Liver (tissue), 9 donors: ENCODE data around the gene COPS9. TPM values are rescaled to one million over a fixed set of nuclear protein-coding genes. Genes with fewer than 3 reads are reported as not detected.

ENCODE experiments used
- DNase-seq: peaks from one replicate; pipeline ENCODE4 v3.0.0-alpha.2; 2017; ENCODE audit warnings: low spot score
- H3K27ac ChIP-seq, 2 donors: one replicate each; pipeline ENCODE4 v1.7.0; 2013; ENCODE audit warnings: inconsistent platforms in 2 of 2, low read length in 2 of 2, control low read depth in 1 of 2, low read depth in 1 of 2, mild to moderate bottlenecking in 1 of 2
- H3K27me3 ChIP-seq, 4 donors: one replicate each; pipeline versions ENCODE4 v1.6.1 to v1.7.0; 2013; ENCODE audit warnings: low read length in 3 of 4, inconsistent platforms in 1 of 4, mild to moderate bottlenecking in 1 of 4, moderate library complexity in 1 of 4; ENCODE audit not compliant: control insufficient read depth in 4 of 4, insufficient read depth in 4 of 4
- H3K36me3 ChIP-seq, 4 donors: one replicate each; pipeline versions ENCODE4 v1.6.1 to v1.7.0; 2013; ENCODE audit warnings: low read length in 3 of 4, mild to moderate bottlenecking in 3 of 4, low read depth in 1 of 4, moderate library complexity in 1 of 4; ENCODE audit not compliant: control insufficient read depth in 4 of 4, insufficient read depth in 3 of 4
- H3K4me1 ChIP-seq, 4 donors: one replicate each; pipeline versions ENCODE4 v1.6.1 to v1.7.0; 2013; ENCODE audit warnings: low read length in 3 of 4, mild to moderate bottlenecking in 3 of 4, moderate library complexity in 1 of 4; ENCODE audit not compliant: control insufficient read depth in 4 of 4, insufficient read depth in 4 of 4
- H3K4me3 ChIP-seq, 3 donors: one replicate each; pipeline versions ENCODE4 v1.6.1 to v1.7.0; 2013; ENCODE audit warnings: low read length in 3 of 3, control low read depth in 1 of 3, low read depth in 1 of 3, mild to moderate bottlenecking in 1 of 3
- H3K9ac ChIP-seq, 2 donors: one replicate each; pipeline ENCODE4 v1.7.0; 2013; ENCODE audit warnings: low read length in 2 of 2, mild to moderate bottlenecking in 2 of 2, moderate library complexity in 2 of 2, control low read depth in 1 of 2, low read depth in 1 of 2
- H3K9me3 ChIP-seq, 4 donors: one replicate each; pipeline versions ENCODE4 v1.6.1 to v1.7.0; 2013; ENCODE audit warnings: low read length in 3 of 4; ENCODE audit not compliant: control insufficient read depth in 4 of 4
- CTCF ChIP-seq: fragments of 150-350 bp; IDR thresholded peaks from 2 replicates; pipeline ENCODE4 v1.5.1; 2017; ENCODE audit warnings: improper control_type of control experiment, low read depth, low read length; ENCODE audit not compliant: missing input control
- EGR1 ChIP-seq, 2 donors: IDR thresholded peaks; 2 replicates each; pipeline ENCODE4 v1.6.1; 2016 to 2018; ENCODE audit warnings: antibody characterized with exemption in 2 of 2, low read depth in 2 of 2
- FOXA1 ChIP-seq: IDR thresholded peaks from 2 replicates; pipeline ENCODE4 v1.6.1; 2016; ENCODE audit warnings: antibody characterized with exemption
- FOXA2 ChIP-seq: IDR thresholded peaks from 2 replicates; pipeline ENCODE4 v1.6.1; 2016; ENCODE audit warnings: antibody characterized with exemption
- GABPA ChIP-seq, 2 donors: IDR thresholded peaks in 1 of 2; conservative IDR thresholded peaks in 1 of 2; 2 replicates each; pipeline ENCODE4 v1.6.1; 2016; ENCODE audit warnings: antibody characterized with exemption in 2 of 2, mild to moderate bottlenecking in 1 of 2, moderate library complexity in 1 of 2
- HNF4G ChIP-seq: IDR thresholded peaks from 2 replicates; pipeline ENCODE4 v1.6.1; 2016; ENCODE audit warnings: antibody characterized with exemption
- JUND ChIP-seq, 2 donors: IDR thresholded peaks; 2 replicates each; pipeline ENCODE4 v1.6.1; 2016; ENCODE audit warnings: antibody characterized with exemption in 2 of 2
- MAX ChIP-seq: IDR thresholded peaks from 2 replicates; pipeline ENCODE4 v1.6.1; 2016; ENCODE audit warnings: antibody characterized with exemption
- NR2F2 ChIP-seq: IDR thresholded peaks from 2 replicates; pipeline ENCODE4 v1.6.1; 2016; ENCODE audit warnings: antibody characterized with exemption
- RAD21 ChIP-seq, 2 donors: IDR thresholded peaks; 2 replicates each; pipeline ENCODE4 v1.6.1; 2016; ENCODE audit warnings: antibody characterized with exemption in 2 of 2, mild to moderate bottlenecking in 2 of 2
- RXRA ChIP-seq, 2 donors: IDR thresholded peaks; 2 replicates each; pipeline ENCODE4 v1.6.1; 2017 to 2018; ENCODE audit warnings: antibody characterized with exemption in 2 of 2, mild to moderate bottlenecking in 1 of 2
- SP1 ChIP-seq: IDR thresholded peaks from 2 replicates; pipeline ENCODE4 v1.6.1; 2018; ENCODE audit warnings: antibody characterized with exemption, mild to moderate bottlenecking
- TAF1 ChIP-seq: conservative IDR thresholded peaks from 2 replicates; pipeline ENCODE4 v1.6.1; 2016; ENCODE audit warnings: antibody characterized with exemption, mild to moderate bottlenecking
- YY1 ChIP-seq: IDR thresholded peaks from 2 replicates; pipeline ENCODE4 v1.6.1; 2016; ENCODE audit warnings: antibody characterized with exemption, mild to moderate bottlenecking
- ZBTB33 ChIP-seq: IDR thresholded peaks from 2 replicates; pipeline ENCODE4 v1.6.1; 2016; ENCODE audit warnings: antibody characterized with exemption
- WGBS: extraction: QIAGEN DNeasy Blood & Tissue Kit; methylation state at CpG from one replicate; pipeline ENCODE4 v1.1.7; 2013; 5-methylcytosine and 5-hydroxymethylcytosine counted together
- polyA plus RNA-seq, 2 donors: library from polyadenylated mRNA; stranded (reverse) in 1 of 2; unstranded in 1 of 2; fragments of 200-250 nt in 1 of 2; fragments of >200 nt in 1 of 2; fragmentation: Nextera tagmentation in 1 of 2; extraction: Ambion mirVana in 1 of 2; gene quantifications; one replicate each; pipeline versions ENCODE4 v1.2.1 to v1.2.3, GENCODE V29; 2013 to 2015
- total RNA-seq, 2 donors: library from RNA; depleted of rRNA; stranded (reverse); fragments of >200 nt; gene quantifications; one replicate each; pipeline ENCODE4 v1.2.3, GENCODE V29; 2014
- TF ChIP-seq, protein P1 (sequence below): IDR thresholded peaks from 2 replicates; pipeline ENCODE4 v1.6.1; 2016; ENCODE audit warnings: antibody characterized with exemption, mild to moderate bottlenecking
- TF ChIP-seq, protein P2 (sequence below): IDR thresholded peaks from 2 replicates; pipeline ENCODE4 v1.6.1; 2016; ENCODE audit warnings: antibody characterized with exemption
- donor health status: healthy.
- donor health status: healthy.
- donor health status: healthy.
- donor health status: healthy.
- donor health status: healthy.

The COPS9 gene
- total and polyA plus RNA-seq, 4 donors: 12.9 to 138 (median 79.6) TPM

GRCh38 chr2:240162531-240162930 is 26.4 kb upstream of the COPS9 start:
- Histone ChIP-seq H3K36me3 (no peaks in the 10 kb centered on the region), H3K9ac (no peak overlapping the region), H3K4me1 (no peaks in the 10 kb centered on the region), H3K4me3 (no peak overlapping the region), H3K27me3 (no peaks in the 10 kb centered on the region), H3K27ac (no peak overlapping the region), H3K9me3 (no peaks in the 10 kb centered on the region)
- TF ChIP-seq RXRA (IDR thresholded peaks at IDR 0.05) (no peak), FOXA1 (no peak), FOXA2 (no peak), MAX (no peak), SP1 (no peak), HNF4G (no peak), YY1 (no peak), RAD21 (IDR thresholded peaks at IDR 0.05) (no peak), NR2F2 (no peak), JUND (IDR thresholded peaks at IDR 0.05) (no peak), TAF1 (no peak), ZBTB33 (no peak), CTCF (no peak), GABPA (IDR thresholded peaks at IDR 0.05 in 1 of 2, conservative IDR thresholded peaks at IDR 0.05 in 1 of 2) (no peak)
- TF ChIP-seq, protein P1, sequence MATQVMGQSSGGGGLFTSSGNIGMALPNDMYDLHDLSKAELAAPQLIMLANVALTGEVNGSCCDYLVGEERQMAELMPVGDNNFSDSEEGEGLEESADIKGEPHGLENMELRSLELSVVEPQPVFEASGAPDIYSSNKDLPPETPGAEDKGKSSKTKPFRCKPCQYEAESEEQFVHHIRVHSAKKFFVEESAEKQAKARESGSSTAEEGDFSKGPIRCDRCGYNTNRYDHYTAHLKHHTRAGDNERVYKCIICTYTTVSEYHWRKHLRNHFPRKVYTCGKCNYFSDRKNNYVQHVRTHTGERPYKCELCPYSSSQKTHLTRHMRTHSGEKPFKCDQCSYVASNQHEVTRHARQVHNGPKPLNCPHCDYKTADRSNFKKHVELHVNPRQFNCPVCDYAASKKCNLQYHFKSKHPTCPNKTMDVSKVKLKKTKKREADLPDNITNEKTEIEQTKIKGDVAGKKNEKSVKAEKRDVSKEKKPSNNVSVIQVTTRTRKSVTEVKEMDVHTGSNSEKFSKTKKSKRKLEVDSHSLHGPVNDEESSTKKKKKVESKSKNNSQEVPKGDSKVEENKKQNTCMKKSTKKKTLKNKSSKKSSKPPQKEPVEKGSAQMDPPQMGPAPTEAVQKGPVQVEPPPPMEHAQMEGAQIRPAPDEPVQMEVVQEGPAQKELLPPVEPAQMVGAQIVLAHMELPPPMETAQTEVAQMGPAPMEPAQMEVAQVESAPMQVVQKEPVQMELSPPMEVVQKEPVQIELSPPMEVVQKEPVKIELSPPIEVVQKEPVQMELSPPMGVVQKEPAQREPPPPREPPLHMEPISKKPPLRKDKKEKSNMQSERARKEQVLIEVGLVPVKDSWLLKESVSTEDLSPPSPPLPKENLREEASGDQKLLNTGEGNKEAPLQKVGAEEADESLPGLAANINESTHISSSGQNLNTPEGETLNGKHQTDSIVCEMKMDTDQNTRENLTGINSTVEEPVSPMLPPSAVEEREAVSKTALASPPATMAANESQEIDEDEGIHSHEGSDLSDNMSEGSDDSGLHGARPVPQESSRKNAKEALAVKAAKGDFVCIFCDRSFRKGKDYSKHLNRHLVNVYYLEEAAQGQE: no peak
- TF ChIP-seq, protein P2, sequence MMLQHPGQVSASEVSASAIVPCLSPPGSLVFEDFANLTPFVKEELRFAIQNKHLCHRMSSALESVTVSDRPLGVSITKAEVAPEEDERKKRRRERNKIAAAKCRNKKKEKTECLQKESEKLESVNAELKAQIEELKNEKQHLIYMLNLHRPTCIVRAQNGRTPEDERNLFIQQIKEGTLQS: no peak
- 73% methylated on average over 6 of the region's 6 CpGs for WGBS
- no peak for DNase-seq

GRCh38 chr2:240162032-240162431 is 25.9 kb upstream of the COPS9 start:
- H3K36me3 ChIP-seq: no peaks in the 10 kb centered on the region
- 76% methylated on average over 5 of the region's 5 CpGs for WGBS
- no peak overlapping the region for H3K4me3 ChIP-seq
- H3K9me3 ChIP-seq: no peaks in the 10 kb centered on the region
- DNase-seq: no peak
- no peak overlapping the region for H3K27ac ChIP-seq
- no peak overlapping the region for H3K9ac ChIP-seq
- no peak for TF ChIP-seq RAD21 (IDR thresholded peaks at IDR 0.05)
- TF ChIP-seq TAF1: no peak
- no peak for TF ChIP-seq NR2F2
- no peak for TF ChIP-seq EGR1 (IDR thresholded peaks at IDR 0.05; ENCODE audit: low read depth in 2 of 2)
- TF ChIP-seq HNF4G: no peak
- TF ChIP-seq YY1: no peak
- no peaks in the 10 kb centered on the region for H3K27me3 ChIP-seq
- H3K4me1 ChIP-seq: no peaks in the 10 kb centered on the region
